Smooth muscle cell (in vitro differentiated cells): Measurements from ENCODE around the gene MAD1L1. TPM values are rescaled to one million over a fixed set of nuclear protein-coding genes. Genes with fewer than 3 reads are reported as not detected.

Experiments used
- DNase-seq: peaks from one replicate; lab custom pipeline; 2025; ENCODE audit not compliant: unreplicated experiment; lab: John Stamatoyannopoulos, UW
- H2AFZ ChIP-seq: fragments of 200-600 bp; sonication (generic); 2 replicates; pipeline ENCODE4 v1.6.0; 2016; ENCODE audit warnings: antibody characterized with exemption, low read depth, mild to moderate bottlenecking
- H3F3A ChIP-seq: fragments of 200-600 bp; sonication (generic); 2 replicates; pipeline ENCODE4 v1.6.0; 2017; ENCODE audit warnings: antibody characterized with exemption, low read depth
- H3K27ac ChIP-seq: fragments of 200-600 bp; sonication (generic); 2 replicates; pipeline ENCODE4 v1.5.1; 2016; ENCODE audit warnings: low read depth, mild to moderate bottlenecking
- H3K27me3 ChIP-seq: fragments of 200-600 bp; sonication (generic); 2 replicates; pipeline ENCODE4 v1.6.1; 2016; ENCODE audit warnings: low read depth, mild to moderate bottlenecking
- H3K36me3 ChIP-seq: fragments of 200-600 bp; sonication (generic); 2 replicates; pipeline ENCODE4 v1.5.1; 2016; ENCODE audit warnings: low read depth
- H3K4me1 ChIP-seq: fragments of 200-600 bp; sonication (generic); 2 replicates; pipeline ENCODE4 v1.5.1; 2016; ENCODE audit warnings: low read depth
- H3K4me2 ChIP-seq: fragments of 200-600 bp; sonication (generic); 2 replicates; pipeline ENCODE4 v1.6.0; 2016; ENCODE audit warnings: mild to moderate bottlenecking
- H3K4me3 ChIP-seq: fragments of 200-600 bp; sonication (generic); 2 replicates; pipeline ENCODE4 v1.5.1; 2016; ENCODE audit warnings: mild to moderate bottlenecking
- H3K79me2 ChIP-seq: fragments of 200-600 bp; sonication (generic); 2 replicates; pipeline ENCODE4 v1.6.0; 2016; ENCODE audit warnings: low read depth, mild to moderate bottlenecking
- H3K9ac ChIP-seq: fragments of 200-600 bp; sonication (generic); 2 replicates; pipeline ENCODE4 v1.6.0; 2016; ENCODE audit warnings: low read depth
- H3K9me3 ChIP-seq: fragments of 200-600 bp; sonication (generic); replicated peaks from 2 replicates; pipeline ENCODE4 v1.5.1; 2016; ENCODE audit warnings: low read depth
- H4K20me1 ChIP-seq: fragments of 200-600 bp; sonication (generic); 2 replicates; pipeline ENCODE4 v1.6.0; 2016; ENCODE audit warnings: low read depth
- WGBS: methylation state at CpG from one replicate; pipeline ENCODE4 v1.1.7; 2016; ENCODE audit warnings: low lambda C conversion rate; 5-methylcytosine and 5-hydroxymethylcytosine counted together
- polyA plus RNA-seq: library from polyadenylated mRNA; unstranded; fragments of >200 nt; fragmentation: Nextera tagmentation; extraction: Ambion mirVana; gene quantifications from 2 replicates; pipeline ENCODE4 v1.2.1, GENCODE V29; 2016
- total RNA-seq: library from RNA; depleted of rRNA; stranded (reverse); fragments of >200 nt; gene quantifications from 2 replicates; pipeline ENCODE4 v1.2.3, GENCODE V29; 2014
- TF ChIP-seq, protein P1 (sequence below): fragments of 200-600 bp; sonication (generic); IDR thresholded peaks from 2 replicates; pipeline ENCODE4 v1.5.1; 2017; ENCODE audit warnings: borderline replicate concordance, mild to moderate bottlenecking, antibody characterized with exemption; ENCODE audit not compliant: insufficient read depth, poor library complexity, severe bottlenecking

The MAD1L1 gene
- total and polyA plus RNA-seq, 2 experiments from 2014 or later: 33.4 to 60.7 TPM

DNA sequence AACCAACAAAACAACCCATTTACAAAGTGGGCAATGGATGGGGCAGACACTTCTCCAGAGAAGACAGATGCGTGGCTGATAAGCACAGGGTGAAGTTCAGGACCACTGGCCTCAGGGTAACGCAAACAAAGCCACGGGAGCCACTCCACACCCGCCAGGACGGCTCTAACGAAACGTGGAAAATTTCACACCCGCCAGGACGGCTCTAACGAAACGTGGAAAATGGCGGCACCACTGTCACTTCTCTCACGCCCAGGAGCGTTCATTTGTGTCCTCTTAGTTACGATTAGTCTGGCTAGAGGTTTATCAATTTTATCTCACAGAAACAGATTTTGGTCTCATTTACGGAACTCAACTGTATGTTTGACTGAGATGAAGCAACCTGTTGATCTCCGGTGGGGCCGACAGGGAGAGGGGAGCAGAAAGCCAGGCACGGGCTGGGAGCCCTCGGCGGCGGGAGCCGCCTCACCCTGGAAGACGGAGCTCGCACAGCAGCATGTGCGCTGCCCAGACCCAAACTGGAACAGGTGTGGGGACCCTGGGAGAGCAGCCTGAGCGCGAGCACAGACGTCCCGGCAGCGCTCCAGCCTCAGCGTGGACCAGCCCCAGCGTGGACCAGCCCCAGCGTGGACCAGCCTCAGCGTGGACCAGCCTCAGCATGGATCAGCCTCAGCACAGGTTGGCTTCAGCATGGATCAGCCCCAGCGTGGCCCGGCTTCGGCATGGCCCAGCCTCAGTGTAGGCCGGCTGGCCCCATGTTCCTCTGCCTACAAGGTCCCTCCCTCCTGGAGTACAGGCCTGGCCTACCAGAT, 243.5 kb downstream of the MAD1L1 start:
- Histone ChIP-seq H3K9me3 (no peaks in the 10 kb centered on the region), H3K4me1 (no peaks in the 10 kb centered on the region), H3K4me3 (no peak overlapping the region), H3K27ac (no peak overlapping the region), H3K4me2 (no peak overlapping the region), H3F3A (no peaks in the 10 kb centered on the region), H3K9ac (no peak overlapping the region), H3K79me2 (no peaks in the 10 kb centered on the region), H3K27me3 (no peaks in the 10 kb centered on the region), H4K20me1 (peaks cover 5% of the 10 kb centered on the region), H3K36me3 (no peaks in the 10 kb centered on the region), H2AFZ (no peak overlapping the region)
- no peak for DNase-seq
- WGBS: 94% methylated on average over 30 of the region's 39 CpGs
- TF ChIP-seq, protein P1, sequence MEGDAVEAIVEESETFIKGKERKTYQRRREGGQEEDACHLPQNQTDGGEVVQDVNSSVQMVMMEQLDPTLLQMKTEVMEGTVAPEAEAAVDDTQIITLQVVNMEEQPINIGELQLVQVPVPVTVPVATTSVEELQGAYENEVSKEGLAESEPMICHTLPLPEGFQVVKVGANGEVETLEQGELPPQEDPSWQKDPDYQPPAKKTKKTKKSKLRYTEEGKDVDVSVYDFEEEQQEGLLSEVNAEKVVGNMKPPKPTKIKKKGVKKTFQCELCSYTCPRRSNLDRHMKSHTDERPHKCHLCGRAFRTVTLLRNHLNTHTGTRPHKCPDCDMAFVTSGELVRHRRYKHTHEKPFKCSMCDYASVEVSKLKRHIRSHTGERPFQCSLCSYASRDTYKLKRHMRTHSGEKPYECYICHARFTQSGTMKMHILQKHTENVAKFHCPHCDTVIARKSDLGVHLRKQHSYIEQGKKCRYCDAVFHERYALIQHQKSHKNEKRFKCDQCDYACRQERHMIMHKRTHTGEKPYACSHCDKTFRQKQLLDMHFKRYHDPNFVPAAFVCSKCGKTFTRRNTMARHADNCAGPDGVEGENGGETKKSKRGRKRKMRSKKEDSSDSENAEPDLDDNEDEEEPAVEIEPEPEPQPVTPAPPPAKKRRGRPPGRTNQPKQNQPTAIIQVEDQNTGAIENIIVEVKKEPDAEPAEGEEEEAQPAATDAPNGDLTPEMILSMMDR: no peak

DNA sequence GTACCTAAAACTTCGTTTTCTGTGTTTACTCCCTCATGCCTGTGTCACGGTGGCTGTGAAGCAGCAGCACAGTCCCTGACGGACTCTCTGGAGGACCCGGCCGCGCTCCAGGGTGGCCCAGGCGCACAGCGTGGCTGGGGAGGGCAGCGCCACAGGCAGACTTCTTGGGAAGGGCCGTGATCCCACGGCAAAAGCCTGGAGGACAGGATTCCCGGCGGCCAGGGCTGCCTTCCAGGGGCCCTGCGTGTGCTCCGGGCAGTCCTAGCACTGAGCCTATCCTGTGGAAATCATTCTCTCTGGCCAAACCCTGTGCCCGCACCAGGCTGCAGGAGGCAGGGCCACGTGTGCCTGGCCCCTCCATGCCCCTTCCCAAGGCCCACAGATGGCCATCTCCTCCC, 244.2 kb downstream of the MAD1L1 start:
- Histone ChIP-seq H3K79me2 (no peaks in the 10 kb centered on the region), H2AFZ (no peak overlapping the region), H3K9ac (no peak overlapping the region), H3K4me2 (no peak overlapping the region), H3K27me3 (no peaks in the 10 kb centered on the region), H3K36me3 (no peaks in the 10 kb centered on the region), H3F3A (no peaks in the 10 kb centered on the region), H3K4me3 (no peak overlapping the region), H3K9me3 (no peaks in the 10 kb centered on the region), H4K20me1 (peaks cover 5% of the 10 kb centered on the region), H3K27ac (no peak overlapping the region), H3K4me1 (no peaks in the 10 kb centered on the region)
- TF ChIP-seq, protein P1: no peak
- 95% methylated on average over 17 of the region's 17 CpGs for WGBS
- no peak for DNase-seq

DNA sequence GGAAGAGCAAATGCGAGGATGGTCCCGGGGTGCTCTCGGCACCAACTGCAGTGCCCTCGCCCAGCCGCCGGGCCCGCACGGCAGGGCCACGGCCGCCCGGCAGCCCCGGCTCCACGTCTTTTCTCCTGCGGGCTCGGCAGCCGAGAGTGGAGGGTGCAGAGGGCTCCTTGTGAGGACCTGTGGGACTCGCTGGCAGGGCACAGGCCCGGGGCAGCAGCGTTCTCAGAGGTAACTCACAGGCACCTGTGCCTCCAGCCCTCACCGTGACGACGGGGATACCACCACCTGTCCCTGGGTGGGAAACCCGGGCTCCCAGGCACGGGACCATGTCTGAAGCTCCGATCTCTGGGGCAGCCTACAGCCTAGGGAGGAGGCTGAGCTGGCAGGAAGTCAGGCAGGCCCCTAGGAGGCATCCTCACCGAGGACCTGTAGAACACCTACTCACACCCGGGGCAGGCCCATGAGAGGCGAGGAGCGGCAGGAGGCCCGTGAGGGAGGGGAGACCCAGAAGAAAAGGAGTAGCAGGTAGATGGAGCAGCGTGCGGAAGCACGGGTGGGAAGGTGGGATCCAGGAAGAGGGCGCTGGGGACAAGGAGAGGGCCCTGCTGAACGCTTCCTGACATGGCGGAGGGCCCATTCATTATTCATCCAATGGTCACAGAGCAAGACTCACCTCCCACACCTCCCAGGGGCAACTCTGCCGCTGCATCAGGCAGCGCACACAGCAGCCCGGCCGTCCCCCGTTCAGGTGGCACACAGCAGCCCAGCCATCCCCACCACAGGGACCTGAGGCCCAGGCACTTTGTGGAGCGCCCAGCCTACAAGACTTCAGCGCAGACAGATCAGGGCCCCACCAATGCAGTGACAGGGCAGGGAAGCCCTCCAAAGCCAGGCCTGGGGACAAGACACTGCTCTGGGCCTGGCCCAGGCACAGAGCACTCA, 244.9 kb downstream of the MAD1L1 start:
- Histone ChIP-seq H3K27ac (no peak overlapping the region), H3K79me2 (no peaks in the 10 kb centered on the region), H3K36me3 (no peaks in the 10 kb centered on the region), H3K27me3 (no peaks in the 10 kb centered on the region), H4K20me1 (peaks cover 5% of the 10 kb centered on the region), H3F3A (no peaks in the 10 kb centered on the region), H3K4me2 (no peak overlapping the region), H3K9me3 (no peaks in the 10 kb centered on the region), H3K4me1 (no peaks in the 10 kb centered on the region), H2AFZ (no peak overlapping the region), H3K4me3 (no peak overlapping the region), H3K9ac (no peak overlapping the region)
- 93% methylated on average over 33 of the region's 43 CpGs for WGBS
- no peak for DNase-seq
- TF ChIP-seq, protein P1: no peak
